GM18526 (cell line): ENCODE measurements around the gene PSMA5.

ENCODE experiments used
- POLR2A ChIP-seq: IDR thresholded peaks from 3 replicates; pipeline ENCODE4 v1.6.1; 2011; ENCODE audit not compliant: insufficient read length; ENCODE audit errors: extremely low read depth

PSMA5 gene

GRCh38 chr1:109441069-109441468 is 14.8 kb upstream of the PSMA5 start:
- TF ChIP-seq POLR2A = no peak

DNA sequence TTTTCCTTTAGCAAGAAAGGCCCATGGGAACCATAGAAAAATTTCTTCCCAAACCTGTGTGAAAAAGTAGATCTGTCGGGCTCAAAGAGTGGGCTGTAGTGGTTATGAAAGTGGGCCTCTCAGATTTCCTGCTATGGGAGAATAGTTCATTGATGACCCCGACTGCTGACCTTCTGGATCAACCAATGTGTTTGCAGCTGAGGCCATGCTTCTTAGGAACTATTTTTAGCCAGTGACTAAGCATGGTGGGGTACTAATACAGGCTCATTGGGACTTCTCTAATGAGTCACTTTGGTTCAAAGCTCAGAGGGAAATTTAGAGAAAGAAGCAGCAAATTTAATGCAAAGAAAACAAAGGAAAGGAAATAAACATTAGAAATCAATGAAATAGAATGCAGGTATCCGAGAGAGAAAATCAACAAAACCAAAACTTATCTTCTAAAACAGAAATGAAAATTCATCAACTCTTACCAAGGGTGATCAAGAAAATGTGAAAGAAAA is 12.6 kb upstream of the PSMA5 start:
- TF ChIP-seq POLR2A = no peak

DNA sequence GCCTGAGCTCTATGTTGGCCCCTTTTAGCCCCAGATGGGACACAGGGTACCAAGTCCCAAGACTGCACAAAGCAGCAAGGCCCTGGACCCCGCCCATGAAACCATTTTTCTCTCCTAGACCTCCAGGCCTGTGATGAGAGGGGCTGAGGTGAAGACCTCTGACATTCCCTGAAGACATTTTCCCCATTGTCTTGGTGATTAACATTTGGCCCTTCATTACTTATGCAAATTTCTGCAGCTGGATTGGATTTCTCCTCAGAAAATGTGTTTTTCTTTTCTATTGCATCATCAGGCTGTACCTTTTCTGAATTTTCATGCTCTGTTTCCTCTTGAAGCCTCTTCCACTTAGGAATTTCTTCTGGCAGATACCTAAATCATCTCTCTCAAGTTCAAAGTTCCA is 8.2 kb upstream of the PSMA5 start:
- no peak for TF ChIP-seq POLR2A

DNA sequence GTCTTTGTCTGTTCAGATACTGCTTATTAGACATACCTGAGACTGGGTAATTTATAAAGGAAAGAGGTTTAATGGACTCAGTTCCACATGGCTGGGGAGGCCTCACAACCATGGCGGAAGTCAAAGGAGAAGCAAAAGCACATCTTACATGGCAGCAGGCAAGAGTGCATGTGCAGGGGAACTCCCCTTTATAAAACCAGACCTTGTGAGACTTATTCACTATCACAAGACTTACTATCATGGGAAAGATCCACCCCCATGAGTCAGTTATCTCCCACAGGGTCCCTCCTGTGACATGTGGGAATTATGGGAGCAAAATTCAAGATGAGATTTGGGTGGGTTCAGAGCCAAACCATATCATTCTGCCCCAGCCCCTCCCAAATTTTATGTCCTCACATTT is 7.1 kb upstream of the PSMA5 start:
- TF ChIP-seq POLR2A = no peak

GRCh38 chr1:109432336-109432735 is 6.1 kb upstream of the PSMA5 start:
- no peak for TF ChIP-seq POLR2A

DNA sequence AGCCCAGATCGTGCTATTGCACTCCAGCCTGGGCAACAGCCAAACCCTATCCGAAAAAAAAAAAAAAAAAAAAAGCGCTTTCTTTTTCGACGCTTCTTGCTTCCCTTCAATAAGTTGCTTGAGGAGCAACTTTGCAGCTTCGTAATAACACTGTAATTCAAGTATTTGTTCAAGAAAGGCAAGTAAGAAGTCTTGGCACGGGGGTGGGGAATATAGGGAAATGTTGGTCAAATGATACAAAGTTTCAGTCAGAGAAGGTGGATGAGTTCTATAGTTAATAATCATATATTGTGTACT is 871 bp upstream of the PSMA5 start:
- TF ChIP-seq POLR2A = no peak

DNA sequence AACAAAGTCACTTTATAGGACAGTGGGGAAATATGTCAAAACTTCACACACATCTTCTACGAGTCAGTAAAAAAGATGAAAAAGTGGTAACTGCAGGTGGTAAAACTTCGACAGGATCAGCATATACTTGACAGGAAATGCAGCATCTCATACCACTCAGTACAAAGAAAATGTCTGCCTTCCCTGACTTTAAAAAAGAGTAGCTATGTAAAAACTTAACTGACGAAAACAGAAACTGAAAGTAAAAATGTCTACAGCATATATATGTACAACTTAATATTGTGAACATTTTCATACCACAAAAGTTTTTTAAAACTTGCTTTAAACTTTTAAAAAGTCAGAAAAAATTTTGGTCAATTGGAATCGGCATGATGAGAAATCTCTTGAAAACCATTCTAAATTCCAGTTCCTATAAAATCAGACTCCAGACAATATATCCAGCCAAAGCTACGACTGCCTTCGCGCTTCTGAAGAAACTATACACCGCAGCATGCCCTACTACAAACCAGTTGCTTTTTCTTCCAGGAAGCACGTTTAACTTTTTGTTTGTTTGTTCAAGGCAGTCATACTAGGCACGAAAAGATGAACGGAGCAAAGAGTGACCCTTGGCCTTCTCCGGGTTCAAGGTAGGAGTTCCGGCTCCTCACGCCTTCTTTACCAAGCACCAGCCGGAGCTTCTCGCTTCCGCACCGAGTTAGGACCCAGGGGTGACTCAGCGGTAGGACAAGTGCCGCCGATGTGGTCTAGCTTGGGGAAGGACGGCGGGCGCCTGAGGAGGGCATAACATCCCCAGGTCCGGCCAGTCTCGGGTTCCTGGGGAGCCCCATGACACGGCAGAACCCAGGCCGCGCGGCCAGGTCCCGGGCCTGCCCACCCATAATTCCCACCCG is 612 bp downstream of the PSMA5 start:
- TF ChIP-seq POLR2A = no peak

GRCh38 chr1:109423498-109423897 is 2.8 kb downstream of the PSMA5 start:
- TF ChIP-seq POLR2A = no peak

DNA sequence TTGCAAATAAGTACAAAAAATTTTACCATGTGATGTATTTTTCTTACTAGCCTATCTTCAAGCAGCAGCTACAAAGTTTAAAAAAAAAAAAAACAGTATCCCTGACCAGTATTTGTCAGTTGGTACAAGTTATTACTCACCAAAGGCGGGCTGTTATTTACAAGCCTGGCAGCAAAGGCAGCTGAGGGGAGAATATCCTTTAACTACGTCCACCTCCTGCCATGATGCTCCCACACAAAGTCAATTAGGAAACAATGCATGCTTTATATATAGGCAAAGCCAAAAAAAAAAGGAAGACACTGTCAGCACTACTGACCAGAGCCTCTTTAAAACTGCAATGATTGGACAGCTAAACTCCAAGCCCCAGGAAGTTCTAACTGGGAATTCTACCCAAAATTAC is 13.7 kb downstream of the PSMA5 start:
- no peak for TF ChIP-seq POLR2A

GRCh38 chr1:109404838-109405237 is 21.4 kb downstream of the PSMA5 start:
- no peak for TF ChIP-seq POLR2A

DNA sequence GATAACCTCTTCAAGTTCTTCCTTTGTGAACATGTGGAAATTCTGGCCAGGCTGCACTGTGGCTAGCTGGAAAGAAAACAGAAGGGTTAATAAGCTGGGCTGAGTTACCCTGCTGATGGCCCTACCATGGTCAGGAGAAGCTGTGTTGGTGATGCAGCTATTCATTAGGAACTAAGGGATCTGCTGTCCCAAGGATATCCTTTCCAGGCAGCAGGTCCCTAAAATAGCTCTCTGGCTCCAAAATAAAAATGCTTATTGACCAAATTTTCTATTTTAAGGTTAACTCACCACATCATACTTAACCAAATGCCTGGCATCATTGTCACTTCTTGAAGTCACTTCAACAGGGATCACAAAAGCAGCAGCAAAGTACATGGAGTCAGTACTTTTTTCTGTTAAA is 24.2 kb downstream of the PSMA5 start:
- no peak for TF ChIP-seq POLR2A

DNA sequence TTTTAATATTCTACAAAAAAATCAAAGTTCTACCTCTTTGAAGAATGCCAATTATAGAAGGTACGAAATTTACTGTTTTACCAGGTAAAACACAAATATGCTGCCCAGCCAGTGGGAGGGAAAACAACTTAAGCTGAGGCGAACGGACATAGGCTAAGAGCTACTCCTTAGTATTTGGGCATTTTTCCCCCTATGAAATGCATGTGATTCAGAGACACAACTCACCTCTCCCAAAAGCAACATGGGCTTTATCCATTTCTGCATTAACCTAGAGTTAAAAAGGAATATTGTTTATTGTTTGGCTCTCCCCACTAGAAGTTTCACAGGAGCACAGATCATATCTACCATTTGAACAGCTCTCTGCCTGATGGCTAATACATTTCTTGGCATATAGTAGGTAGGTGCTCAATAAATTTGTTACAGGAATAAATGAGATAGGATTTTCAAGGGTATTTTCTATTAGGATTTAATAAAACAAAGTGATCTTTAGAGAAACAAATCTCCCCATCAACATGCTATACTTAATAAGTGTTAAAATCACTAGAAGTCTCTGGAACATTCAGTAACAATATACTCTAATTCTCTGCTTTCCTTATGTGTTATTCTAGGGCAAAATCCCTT is 26.1 kb downstream of the PSMA5 start:
- TF ChIP-seq POLR2A = no peak

GRCh38 chr1:109399326-109399957 is 26.8 kb downstream of the PSMA5 start:
- TF ChIP-seq POLR2A = no peak

DNA sequence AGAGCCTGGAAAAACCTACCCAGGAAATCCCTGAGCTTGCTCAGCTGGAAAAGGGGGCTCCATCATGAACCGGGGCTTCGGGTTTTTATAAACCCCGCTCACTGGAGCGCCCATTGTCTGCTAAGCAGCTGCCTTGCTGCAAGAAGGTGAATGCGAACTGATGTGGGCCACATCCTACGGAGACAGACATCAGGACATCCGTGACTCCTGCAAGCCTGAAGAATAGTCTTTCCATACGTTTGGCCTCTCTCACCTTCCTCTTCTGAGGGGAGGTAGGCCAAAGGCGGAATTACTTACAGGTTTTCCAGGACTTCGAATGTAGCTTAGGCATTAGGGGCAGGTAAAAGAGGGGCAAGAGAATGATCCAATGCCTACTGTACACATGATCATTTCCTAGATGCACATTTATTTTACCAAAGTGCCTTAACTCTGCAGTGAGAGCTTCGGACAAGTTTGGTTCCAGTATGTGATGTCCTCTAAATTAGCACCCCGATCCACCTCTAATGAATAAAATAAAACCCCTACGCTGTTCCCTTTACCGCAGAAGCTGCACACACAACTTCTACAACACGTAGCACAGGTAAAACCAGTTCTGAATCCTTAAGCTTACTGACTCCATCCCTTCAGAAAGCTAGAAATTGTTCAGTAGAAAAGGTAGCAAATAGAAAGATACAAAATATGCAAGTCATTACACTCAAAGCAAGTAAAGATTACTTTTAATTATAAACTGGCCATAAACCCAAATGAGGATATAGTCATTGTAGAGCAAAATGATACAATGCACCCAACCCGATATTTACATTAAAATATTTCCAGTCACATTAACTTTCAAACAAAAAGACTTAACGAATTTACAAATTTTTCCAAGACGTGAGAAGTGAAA is 27.7 kb downstream of the PSMA5 start:
- no peak for TF ChIP-seq POLR2A
